Adrenal gland (tissue), 5 donors: Measurements from ENCODE around the gene SNRNP48.

Source experiments
- CTCF ChIP-seq, 6 experiments: fragments of 450-650 bp in 4 of 6; fragments of 200-600 bp in 2 of 6; sonication (generic) in 1 of 6; IDR thresholded peaks; 1 replicate in 5 of 6; 2 replicates in 1 of 6; pipeline versions ENCODE4 v1.5.1 to v1.8.0; 2016 to 2021; ENCODE audit warnings: antibody characterized with exemption in 6 of 6, mild to moderate bottlenecking in 2 of 6, moderate library complexity in 1 of 6
- POLR2A ChIP-seq, 2 donors: fragments of 450-650 bp; IDR thresholded peaks; one replicate each; pipeline ENCODE4 v1.6.1; 2017; ENCODE audit warnings: antibody characterized with exemption in 2 of 2, mild to moderate bottlenecking in 2 of 2, moderate library complexity in 1 of 2
- donor health status: DM: no; HTN: no; CAD: no.

DNA sequence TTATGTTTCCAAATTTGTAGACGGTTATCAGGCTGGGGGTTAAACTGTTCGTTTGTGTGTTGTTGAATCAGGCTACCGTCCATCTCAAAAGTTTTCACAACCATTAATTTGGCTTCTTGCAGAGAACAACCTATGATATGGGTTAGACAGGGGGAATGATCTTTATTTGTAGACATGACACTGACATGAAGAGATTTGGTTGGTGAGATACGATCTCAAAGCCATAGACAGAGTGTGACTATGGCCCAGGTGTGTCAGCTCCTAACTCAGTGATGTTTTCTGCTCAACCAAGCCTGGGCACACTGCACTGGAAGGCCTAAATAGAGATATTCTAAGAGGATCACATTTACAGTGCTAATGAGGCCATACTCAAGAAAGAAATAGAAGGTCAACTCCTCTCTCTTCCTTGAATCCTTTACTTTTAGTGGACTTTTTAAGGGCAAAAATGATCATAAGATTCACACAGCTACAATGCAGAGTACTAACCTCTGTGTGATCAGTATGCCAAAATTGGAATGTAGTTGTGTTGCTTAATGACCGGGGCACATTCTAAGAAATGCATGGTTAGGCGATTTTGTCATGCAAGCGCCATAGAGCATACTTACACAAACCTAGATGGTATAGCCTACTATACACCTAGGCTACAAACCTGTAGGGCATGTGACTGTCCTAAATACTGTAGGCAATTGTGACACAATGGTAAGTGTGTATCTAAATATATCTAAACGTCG, 17.6 kb upstream of the SNRNP48 start:
- TF ChIP-seq POLR2A (IDR thresholded peaks at IDR 0.05) (no peak), CTCF (IDR thresholded peaks at IDR 0.05) (no peak)
